OCI-LY7 (cell line): ENCODE data around the gene TXNRD1. TPM values are rescaled to one million over a fixed set of nuclear protein-coding genes. Genes with fewer than 3 reads are reported as not detected.

ENCODE experiments used
- BruUV-seq: library from RNA; stranded (reverse); fragments of 400-500 nt; replicated peaks from 2 replicates; lab custom pipeline; 2021; lab: Mats Ljungman, UMichigan
- CTCF ChIA-PET: fragments of 300-600 bp; sonication (Branson Sonifier 250); formaldehyde crosslinking; loops from one replicate; lab custom pipeline; 2022; ENCODE audit warnings: antibody characterized with exemption; ENCODE audit not compliant: unreplicated experiment; lab: Charles Lee
- POLR2A ChIA-PET: fragments of 300-600 bp; sonication (Branson Sonifier 250); formaldehyde crosslinking; loops from one replicate; lab custom pipeline; 2022; ENCODE audit warnings: antibody characterized with exemption; lab: Charles Lee
- DNase-seq: peaks from one replicate; pipeline ENCODE4 v3.0.0-alpha.2; 2015; ENCODE audit warnings: low spot score
- H2AFZ ChIP-seq: fragments of 200-600 bp; sonication (generic), shearing (Covaris generic); 2 replicates; pipeline ENCODE4 v1.6.1; 2014; ENCODE audit warnings: mild to moderate bottlenecking, antibody characterized with exemption, low read length, moderate library complexity
- H3K27ac ChIP-seq: fragments of 200-600 bp; sonication (generic); 2 replicates; pipeline ENCODE4 v1.5.1; 2014; ENCODE audit warnings: mixed run types, low read depth, mild to moderate bottlenecking, moderate library complexity, low read length, inconsistent platforms; ENCODE audit not compliant: poor library complexity, severe bottlenecking
- H3K36me3 ChIP-seq: fragments of 200-600 bp; sonication (generic); 2 replicates; pipeline ENCODE4 v1.6.1; 2014; ENCODE audit warnings: mild to moderate bottlenecking, antibody characterized with exemption, low read length, moderate library complexity, mixed read lengths; ENCODE audit not compliant: insufficient read depth
- H3K4me1 ChIP-seq: fragments of 200-600 bp; sonication (generic); 2 replicates; pipeline ENCODE4 v1.5.1; 2014; ENCODE audit warnings: mild to moderate bottlenecking, low read length; ENCODE audit not compliant: insufficient read depth, poor library complexity, severe bottlenecking
- H3K4me2 ChIP-seq: fragments of 200-600 bp; sonication (generic); 2 replicates; pipeline ENCODE4 v1.6.1; 2014; ENCODE audit warnings: mild to moderate bottlenecking, low read length
- H3K4me3 ChIP-seq: fragments of 200-600 bp; sonication (generic); 2 replicates; pipeline ENCODE4 v1.5.1; 2014; ENCODE audit warnings: mild to moderate bottlenecking, low read depth, low read length; ENCODE audit not compliant: poor library complexity, severe bottlenecking
- H3K79me2 ChIP-seq: fragments of 200-600 bp; sonication (generic); 2 replicates; pipeline ENCODE4 v1.6.1; 2016; ENCODE audit warnings: low read depth, mild to moderate bottlenecking, low read length, moderate library complexity, mixed read lengths; ENCODE audit not compliant: insufficient read depth
- H3K9me2 ChIP-seq: fragments of 200-600 bp; sonication (generic); 2 replicates; pipeline ENCODE4 v1.6.1; 2016; ENCODE audit warnings: mild to moderate bottlenecking, low read length, mixed read lengths; ENCODE audit not compliant: insufficient read depth
- H3K9me3 ChIP-seq: fragments of 200-600 bp; sonication (generic); 2 replicates; pipeline ENCODE4 v1.6.1; 2014; ENCODE audit warnings: mild to moderate bottlenecking, mixed run types, low read length, mixed read lengths
- H4K20me1 ChIP-seq: fragments of 200-600 bp; sonication (generic); 2 replicates; pipeline ENCODE4 v1.6.1; 2014; ENCODE audit warnings: mild to moderate bottlenecking, antibody characterized with exemption, low read length, moderate library complexity, mixed read lengths; ENCODE audit not compliant: insufficient read depth
- CTCF ChIP-seq: fragments of 200-600 bp; sonication (generic); conservative IDR thresholded peaks from 2 replicates; pipeline ENCODE4 v1.5.1; 2014; ENCODE audit warnings: mild to moderate bottlenecking, antibody characterized with exemption, low read length, moderate library complexity, mixed read lengths
- EZH2phosphoT487 ChIP-seq: fragments of 200-600 bp; sonication (generic); IDR thresholded peaks from 2 replicates; pipeline ENCODE4 v1.6.1; 2018; ENCODE audit warnings: low read depth, borderline replicate concordance, mild to moderate bottlenecking, mixed run types, antibody characterized with exemption, low read length, moderate library complexity, mixed read lengths
- intact Hi-C: fragments of 100-400 bp; cut with micrococcal nuclease; formaldehyde crosslinking; loops from one replicate; pipeline ENCODE4 v1.10.0; 2022; ENCODE audit not compliant: unreplicated experiment
- total RNA-seq, 2 experiments: library from RNA; depleted of rRNA in 1 of 2; stranded (reverse); fragments of >200 nt in 1 of 2; shearing (Covaris generic) in 1 of 2; gene quantifications; 2 replicates each; pipeline ENCODE4 v1.2.3, GENCODE V29; 2014 to 2022

Gene TXNRD1
- total RNA-seq, 2 experiments from 2014 or later: 117 to 132 TPM

GRCh38 chr12:104348994-104349494 is 133.5 kb downstream of the TXNRD1 start:
- BruUV-seq: TSS peak; percentile 58
- TF ChIP-seq EZH2phosphoT487 (no peak), CTCF (no peak)
- H3K79me2 ChIP-seq: no peaks in the 10 kb centered on the region

GRCh38 chr12:104350211-104351056 is 134.9 kb downstream of the TXNRD1 start:
- ChIA-PET CTCF (no interaction called here), POLR2A (no interaction called here)
- no peak for DNase-seq
- H4K20me1 ChIP-seq: no peaks in the 10 kb centered on the region
- H3K36me3 ChIP-seq: peaks cover 96% of the 10 kb centered on the region
- no peak overlapping the region for H3K4me2 ChIP-seq
- H2AFZ ChIP-seq: no peak overlapping the region
- TF ChIP-seq EZH2phosphoT487 (no peak), CTCF (no peak)
- H3K9me2 ChIP-seq: no peaks in the 10 kb centered on the region
- intact Hi-C loops: loop anchor here (10.0 kb wide), 2 partner anchors 286 to 466 kb away; partner anchors contain the start of gene HCFC2
- no peak overlapping the region for H3K4me3 ChIP-seq
- H3K79me2 ChIP-seq: no peaks in the 10 kb centered on the region
- H3K9me3 ChIP-seq: no peaks in the 10 kb centered on the region
- no TSS peak for BruUV-seq
- H3K27ac ChIP-seq: no peak overlapping the region
- H3K4me1 ChIP-seq: no peaks in the 10 kb centered on the region

More at GRCh38 chr12:104348994-104349494, 133.5 kb downstream of the TXNRD1 start:
- Histone ChIP-seq H3K4me3 (no peak overlapping the region), H3K9me2 (no peaks in the 10 kb centered on the region), H3K4me2 (no peak overlapping the region), H2AFZ (no peak overlapping the region), H4K20me1 (no peaks in the 10 kb centered on the region), H3K36me3 (peaks cover 96% of the 10 kb centered on the region), H3K9me3 (no peaks in the 10 kb centered on the region), H3K4me1 (no peaks in the 10 kb centered on the region), H3K27ac (no peak overlapping the region)
- no peak for DNase-seq
- CTCF ChIA-PET: no interaction called here
- intact Hi-C loops: no loop called here
- POLR2A ChIA-PET: interaction anchor here (0.7 kb wide), 2 partner anchors 45 to 1045 kb away, joined by 3 to 4 read pairs; no protein-coding TSS in a partner anchor
